ENCODE measurements around the gene HTR1B.
A peak's percentile ranks its signal among the peaks of the same experiment; 100 is the strongest.

The HTR1B gene

GRCh38 chr6:77466055-77466450 lies 2.8 kb upstream of the HTR1B start:
- Histone ChIP-seq H3K4me3 (ENCODE audit: low read length) (peak overlapping the region; percentile 74), H3K9ac (ENCODE audit: low read length) (peak overlapping the region; percentile 48), H4K20me1 (ENCODE audit: insufficient read depth, low read length) (no peaks in the 10 kb centered on the region), H3K36me3 (replicated peaks; ENCODE audit: low read depth, low read length) (no peaks in the 10 kb centered on the region), H3K9me3 (ENCODE audit: insufficient read depth, low read length) (no peaks in the 10 kb centered on the region), H3K4me2 (ENCODE audit: low read length) (peak overlapping the region; percentile 76), H2AFZ (ENCODE audit: low read depth, low read length) (peak overlapping the region; percentile 92), H3K27ac (ENCODE audit: low read length) (no peak overlapping the region), H3K4me1 (ENCODE audit: low read length) (no peaks in the 10 kb centered on the region), H3K79me2 (ENCODE audit: low read length) (no peaks in the 10 kb centered on the region), H3K27me3 (ENCODE audit: low read depth, low read length) (no peaks in the 10 kb centered on the region)
- TF ChIP-seq EZH2phosphoT487 (IDR thresholded peaks at IDR 0.05; ENCODE audit: low read depth) = no peak
- TF ChIP-seq, protein P1, sequence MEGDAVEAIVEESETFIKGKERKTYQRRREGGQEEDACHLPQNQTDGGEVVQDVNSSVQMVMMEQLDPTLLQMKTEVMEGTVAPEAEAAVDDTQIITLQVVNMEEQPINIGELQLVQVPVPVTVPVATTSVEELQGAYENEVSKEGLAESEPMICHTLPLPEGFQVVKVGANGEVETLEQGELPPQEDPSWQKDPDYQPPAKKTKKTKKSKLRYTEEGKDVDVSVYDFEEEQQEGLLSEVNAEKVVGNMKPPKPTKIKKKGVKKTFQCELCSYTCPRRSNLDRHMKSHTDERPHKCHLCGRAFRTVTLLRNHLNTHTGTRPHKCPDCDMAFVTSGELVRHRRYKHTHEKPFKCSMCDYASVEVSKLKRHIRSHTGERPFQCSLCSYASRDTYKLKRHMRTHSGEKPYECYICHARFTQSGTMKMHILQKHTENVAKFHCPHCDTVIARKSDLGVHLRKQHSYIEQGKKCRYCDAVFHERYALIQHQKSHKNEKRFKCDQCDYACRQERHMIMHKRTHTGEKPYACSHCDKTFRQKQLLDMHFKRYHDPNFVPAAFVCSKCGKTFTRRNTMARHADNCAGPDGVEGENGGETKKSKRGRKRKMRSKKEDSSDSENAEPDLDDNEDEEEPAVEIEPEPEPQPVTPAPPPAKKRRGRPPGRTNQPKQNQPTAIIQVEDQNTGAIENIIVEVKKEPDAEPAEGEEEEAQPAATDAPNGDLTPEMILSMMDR (IDR thresholded peaks at IDR 0.05; ENCODE audit: low read depth, low read length) = peak; percentile 68

DNA sequence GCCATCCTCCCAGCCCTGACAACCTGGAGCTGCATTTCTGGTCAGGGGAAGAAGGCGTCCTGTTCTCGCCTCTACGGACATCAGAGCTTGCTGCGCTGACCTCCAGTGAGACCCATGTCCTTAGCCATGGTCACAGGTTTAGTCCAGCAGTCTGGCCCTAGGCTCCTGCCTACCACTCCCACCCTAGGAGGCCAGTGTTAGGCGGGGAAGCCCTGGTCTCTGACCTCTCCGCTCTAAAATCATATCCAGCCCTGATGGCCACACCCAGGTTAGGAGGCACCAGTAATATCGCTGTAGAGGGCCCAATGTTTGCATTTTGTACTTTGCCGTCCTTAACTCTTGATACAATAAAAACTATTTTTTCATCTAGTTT lies 1.2 kb upstream of the HTR1B start:
- Histone ChIP-seq H3K79me2 (ENCODE audit: low read length) (no peaks in the 10 kb centered on the region), H3K9ac (ENCODE audit: low read length) (no peak overlapping the region), H3K4me2 (ENCODE audit: low read length) (no peak overlapping the region), H3K27ac (ENCODE audit: low read length) (no peak overlapping the region), H3K36me3 (replicated peaks; ENCODE audit: low read depth, low read length) (no peaks in the 10 kb centered on the region), H3K27me3 (ENCODE audit: low read depth, low read length) (no peaks in the 10 kb centered on the region), H2AFZ (ENCODE audit: low read depth, low read length) (no peak overlapping the region), H3K9me3 (ENCODE audit: insufficient read depth, low read length) (no peaks in the 10 kb centered on the region), H3K4me3 (ENCODE audit: low read length) (no peak overlapping the region), H4K20me1 (ENCODE audit: insufficient read depth, low read length) (no peaks in the 10 kb centered on the region), H3K4me1 (ENCODE audit: low read length) (no peaks in the 10 kb centered on the region)
- TF ChIP-seq, protein P1 (IDR thresholded peaks at IDR 0.05; ENCODE audit: low read depth, low read length) = no peak
- no peak for TF ChIP-seq EZH2phosphoT487 (IDR thresholded peaks at IDR 0.05; ENCODE audit: low read depth)

- H3K27me3 ChIP-seq (ENCODE audit: low read depth, low read length) = no peaks in the 10 kb centered on the region
- H3K79me2 ChIP-seq (ENCODE audit: low read length) = no peaks in the 10 kb centered on the region
- no peak overlapping the region for H3K9ac ChIP-seq (ENCODE audit: low read length)
- no peaks in the 10 kb centered on the region for H4K20me1 ChIP-seq (ENCODE audit: insufficient read depth, low read length)
- H3K27ac ChIP-seq (ENCODE audit: low read length) = no peak overlapping the region
- H3K4me3 ChIP-seq (ENCODE audit: low read length) = no peak overlapping the region
- H3K36me3 ChIP-seq (replicated peaks; ENCODE audit: low read depth, low read length) = no peaks in the 10 kb centered on the region
- no peak overlapping the region for H3K4me2 ChIP-seq (ENCODE audit: low read length)
- no peaks in the 10 kb centered on the region for H3K9me3 ChIP-seq (ENCODE audit: insufficient read depth, low read length)
- no peaks in the 10 kb centered on the region for H3K4me1 ChIP-seq (ENCODE audit: low read length)
- no peak overlapping the region for H2AFZ ChIP-seq (ENCODE audit: low read depth, low read length)
- TF ChIP-seq EZH2phosphoT487 (IDR thresholded peaks at IDR 0.05; ENCODE audit: low read depth) = no peak
- TF ChIP-seq, protein P1 (IDR thresholded peaks at IDR 0.05; ENCODE audit: low read depth, low read length) = no peak
Measured at GRCh38 chr6:77463861-77464494, 687 bp upstream of the HTR1B start.

DNA sequence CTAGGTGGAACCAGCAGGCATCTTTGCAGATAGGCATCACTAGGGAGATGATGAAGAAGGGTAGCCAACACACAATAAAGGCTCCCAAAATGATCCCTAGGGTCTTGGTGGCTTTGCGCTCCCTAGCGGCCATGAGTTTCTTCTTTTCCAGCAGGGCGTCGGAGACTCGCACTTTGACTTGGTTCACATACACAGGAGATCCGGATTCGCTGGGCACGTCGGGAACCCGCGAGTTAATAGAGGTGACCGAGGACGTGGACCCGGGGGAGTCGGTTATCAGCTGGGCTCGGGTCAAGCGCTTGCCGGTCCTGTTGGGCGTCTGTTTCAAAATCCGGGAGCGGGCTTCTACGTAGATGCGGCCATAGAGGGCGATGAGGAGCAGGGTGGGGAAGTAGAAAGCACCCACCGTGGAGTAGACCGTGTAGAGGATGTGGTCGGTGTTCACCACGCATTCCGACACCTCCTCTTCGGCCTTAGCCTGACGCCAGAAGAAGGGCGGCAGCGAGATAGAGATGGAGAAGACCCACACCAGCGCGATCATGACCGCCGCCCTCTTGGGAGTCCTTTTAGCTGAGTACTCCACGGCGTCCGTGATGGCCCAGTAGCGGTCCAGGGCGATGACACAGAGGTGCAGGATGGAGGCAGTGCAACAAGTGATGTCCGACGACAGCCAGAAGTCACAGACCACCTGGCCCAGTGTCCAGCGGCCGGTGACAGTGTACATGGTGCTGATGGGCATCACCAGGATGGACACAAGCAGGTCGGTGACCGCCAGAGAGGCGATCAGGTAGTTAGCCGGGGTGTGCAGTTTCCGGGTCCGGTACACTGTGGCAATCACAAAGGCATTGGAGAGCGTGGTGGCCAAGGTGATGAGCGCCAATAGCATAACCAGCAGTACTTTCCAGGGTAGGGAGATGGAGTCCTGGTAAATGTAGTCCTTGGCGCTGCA lies 658 bp downstream of the HTR1B start:
- Histone ChIP-seq H3K4me3 (ENCODE audit: low read length) (no peak overlapping the region), H3K27me3 (ENCODE audit: low read depth, low read length) (no peaks in the 10 kb centered on the region), H3K4me2 (ENCODE audit: low read length) (no peak overlapping the region), H3K9ac (ENCODE audit: low read length) (no peak overlapping the region), H4K20me1 (ENCODE audit: insufficient read depth, low read length) (no peaks in the 10 kb centered on the region), H3K9me3 (ENCODE audit: insufficient read depth, low read length) (no peaks in the 10 kb centered on the region), H2AFZ (ENCODE audit: low read depth, low read length) (no peak overlapping the region), H3K4me1 (ENCODE audit: low read length) (peaks cover 3% of the 10 kb centered on the region; the same call in 1 of the 2 replicates), H3K36me3 (replicated peaks; ENCODE audit: low read depth, low read length) (no peaks in the 10 kb centered on the region), H3K27ac (ENCODE audit: low read length) (no peak overlapping the region), H3K79me2 (ENCODE audit: low read length) (no peaks in the 10 kb centered on the region)
- TF ChIP-seq, protein P1 (IDR thresholded peaks at IDR 0.05; ENCODE audit: low read depth, low read length) = no peak
- no peak for TF ChIP-seq EZH2phosphoT487 (IDR thresholded peaks at IDR 0.05; ENCODE audit: low read depth)
